ENCODE results near the gene EDIL3. TPM values are rescaled to one million over a fixed set of nuclear protein-coding genes. Genes with fewer than 3 reads are reported as not detected.

The EDIL3 gene
- total and polyA plus RNA-seq, 2 donors (not counting 1 experiment from before 2014, with no cell fraction given) = not detected

GRCh38 chr5:83899326-83899970 lies 485.2 kb downstream of the EDIL3 start:
- Histone ChIP-seq H3K36me3 (replicated peaks in 1 of 2; ENCODE audit: control extremely low read depth in 1 of 2, control insufficient read depth in 1 of 2, extremely low read depth in 1 of 2, insufficient read depth in 2 of 2, low read length in 1 of 2) (no peaks in the 10 kb centered on the region), H4K20me1 (ENCODE audit: control insufficient read depth, insufficient read depth, low read length, poor library complexity, severe bottlenecking) (no peaks in the 10 kb centered on the region), H3K9me3 (ENCODE audit: control extremely low read depth in 1 of 3, control insufficient read depth in 2 of 3, insufficient read depth in 1 of 3, low read length in 2 of 3) (no peaks in the 10 kb centered on the region), H3K79me2 (ENCODE audit: control insufficient read depth, insufficient read depth, low read length) (no peaks in the 10 kb centered on the region), H3K27ac (ENCODE audit: low read length in 2 of 2) (no peak overlapping the region), H3K4me1 (ENCODE audit: control insufficient read depth in 2 of 2, insufficient read depth in 2 of 2, low read length in 2 of 2) (no peaks in the 10 kb centered on the region), H3K9ac (ENCODE audit: low read length) (no peak overlapping the region), H3K4me2 (replicated peaks; ENCODE audit: low read depth, low read length, poor library complexity, severe bottlenecking) (no peak overlapping the region), H2AFZ (ENCODE audit: insufficient read depth, low read depth, low read length, poor library complexity, severe bottlenecking) (no peak overlapping the region), H3K4me3 (ENCODE audit: control extremely low read depth in 1 of 5, extremely low read depth in 1 of 5, insufficient read depth in 1 of 5, low read depth in 2 of 5, low read length in 4 of 5) (no peak overlapping the region), H3K27me3 (replicated peaks in 1 of 4; ENCODE audit: control extremely low read depth in 1 of 4, control insufficient read depth in 3 of 4, insufficient read depth in 4 of 4, low read length in 3 of 4) (no peaks in the 10 kb centered on the region)
- no peak overlapping the region for H3K4me3 Mint-ChIP-seq
- no peak for DNase-seq
- H3K4me1 Mint-ChIP-seq = no peaks in the 10 kb centered on the region
- no peak overlapping the region for H3K27ac Mint-ChIP-seq
- intact Hi-C loops (cut with micrococcal nuclease) = no loop called here
- TF ChIP-seq, protein P1, sequence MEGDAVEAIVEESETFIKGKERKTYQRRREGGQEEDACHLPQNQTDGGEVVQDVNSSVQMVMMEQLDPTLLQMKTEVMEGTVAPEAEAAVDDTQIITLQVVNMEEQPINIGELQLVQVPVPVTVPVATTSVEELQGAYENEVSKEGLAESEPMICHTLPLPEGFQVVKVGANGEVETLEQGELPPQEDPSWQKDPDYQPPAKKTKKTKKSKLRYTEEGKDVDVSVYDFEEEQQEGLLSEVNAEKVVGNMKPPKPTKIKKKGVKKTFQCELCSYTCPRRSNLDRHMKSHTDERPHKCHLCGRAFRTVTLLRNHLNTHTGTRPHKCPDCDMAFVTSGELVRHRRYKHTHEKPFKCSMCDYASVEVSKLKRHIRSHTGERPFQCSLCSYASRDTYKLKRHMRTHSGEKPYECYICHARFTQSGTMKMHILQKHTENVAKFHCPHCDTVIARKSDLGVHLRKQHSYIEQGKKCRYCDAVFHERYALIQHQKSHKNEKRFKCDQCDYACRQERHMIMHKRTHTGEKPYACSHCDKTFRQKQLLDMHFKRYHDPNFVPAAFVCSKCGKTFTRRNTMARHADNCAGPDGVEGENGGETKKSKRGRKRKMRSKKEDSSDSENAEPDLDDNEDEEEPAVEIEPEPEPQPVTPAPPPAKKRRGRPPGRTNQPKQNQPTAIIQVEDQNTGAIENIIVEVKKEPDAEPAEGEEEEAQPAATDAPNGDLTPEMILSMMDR (IDR thresholded peaks at IDR 0.05) = no peak
- no peak for TF ChIP-seq EZH2 (IDR thresholded peaks at IDR 0.05; ENCODE audit: borderline replicate concordance, insufficient read depth, low read depth, low read length, poor library complexity, severe bottlenecking)
- no peak for ATAC-seq (ENCODE audit: low read depth)
- POLR2A ChIA-PET = no interaction called here
- WGBS (ENCODE audit: insufficient coverage) = no CpG with 5 or more reads among the region's 2 CpGs
- H3K27me3 Mint-ChIP-seq = no peaks in the 10 kb centered on the region
- no peaks in the 10 kb centered on the region for H3K9me3 Mint-ChIP-seq (ENCODE audit: insufficient read depth)
- CTCF ChIA-PET = no interaction called here

GRCh38 chr5:83895860-83896259 lies 488.8 kb downstream of the EDIL3 start:
- H2AFZ ChIP-seq (ENCODE audit: insufficient read depth, low read depth, low read length, poor library complexity, severe bottlenecking) = no peak overlapping the region
- no peak overlapping the region for H3K27ac Mint-ChIP-seq
- H3K4me2 ChIP-seq (replicated peaks; ENCODE audit: low read depth, low read length, poor library complexity, severe bottlenecking) = no peak overlapping the region
- H3K9me3 ChIP-seq (ENCODE audit: control extremely low read depth in 1 of 3, control insufficient read depth in 2 of 3, insufficient read depth in 1 of 3, low read length in 2 of 3) = no peaks in the 10 kb centered on the region
- H3K9me3 Mint-ChIP-seq (ENCODE audit: insufficient read depth) = no peaks in the 10 kb centered on the region
- H3K27ac ChIP-seq (ENCODE audit: low read length in 2 of 2) = no peak overlapping the region
- no peaks in the 10 kb centered on the region for H3K4me1 ChIP-seq (ENCODE audit: control insufficient read depth in 2 of 2, insufficient read depth in 2 of 2, low read length in 2 of 2)
- H3K9ac ChIP-seq (ENCODE audit: low read length) = no peak overlapping the region
- H3K4me1 Mint-ChIP-seq = no peaks in the 10 kb centered on the region
- H4K20me1 ChIP-seq (ENCODE audit: control insufficient read depth, insufficient read depth, low read length, poor library complexity, severe bottlenecking) = no peaks in the 10 kb centered on the region
- no peak overlapping the region for H3K4me3 ChIP-seq (ENCODE audit: control extremely low read depth in 1 of 5, extremely low read depth in 1 of 5, insufficient read depth in 1 of 5, low read depth in 2 of 5, low read length in 4 of 5)
- ChIA-PET CTCF (no interaction called here), POLR2A (no interaction called here)
- DNase-seq = no peak
- no peaks in the 10 kb centered on the region for H3K36me3 ChIP-seq (replicated peaks in 1 of 2; ENCODE audit: control extremely low read depth in 1 of 2, control insufficient read depth in 1 of 2, extremely low read depth in 1 of 2, insufficient read depth in 2 of 2, low read length in 1 of 2)
- no peak for ATAC-seq (ENCODE audit: low read depth)
- no peaks in the 10 kb centered on the region for H3K27me3 ChIP-seq (replicated peaks in 1 of 4; ENCODE audit: control extremely low read depth in 1 of 4, control insufficient read depth in 3 of 4, insufficient read depth in 4 of 4, low read length in 3 of 4)
- no peak overlapping the region for H3K4me3 Mint-ChIP-seq
- no CpG with 5 or more reads among the region's 2 CpGs for WGBS (ENCODE audit: insufficient coverage)
- H3K79me2 ChIP-seq (ENCODE audit: control insufficient read depth, insufficient read depth, low read length) = no peaks in the 10 kb centered on the region
- TF ChIP-seq EZH2 (IDR thresholded peaks at IDR 0.05; ENCODE audit: borderline replicate concordance, insufficient read depth, low read depth, low read length, poor library complexity, severe bottlenecking) = no peak
- TF ChIP-seq, protein P1 (IDR thresholded peaks at IDR 0.05) = no peak
- intact Hi-C loops (cut with micrococcal nuclease) = no loop called here
- no peaks in the 10 kb centered on the region for H3K27me3 Mint-ChIP-seq

Measured in B cell (primary cell).